H1 (cell line): ENCODE results near the gene RBBP6. TPM values are rescaled to one million over a fixed set of nuclear protein-coding genes. Genes with fewer than 3 reads are reported as not detected.

Experiments
- BRCA1 ChIP-seq: IDR thresholded peaks from 2 replicates; pipeline ENCODE4 v1.6.1; 2012; ENCODE audit warnings: low read depth, low read length, improper control_type of control experiment
- CTCF ChIP-seq, 3 experiments: IDR thresholded peaks; 1 replicate in 2 of 3; 2 replicates in 1 of 3; pipeline versions ENCODE4 v1.5.1 to v1.6.1; 2011; ENCODE audit warnings: low read length in 3 of 3, mild to moderate bottlenecking in 3 of 3, inconsistent platforms in 2 of 3, low read depth in 1 of 3, moderate library complexity in 1 of 3; ENCODE audit not compliant: insufficient read depth in 1 of 3; ENCODE audit errors: control extremely low read depth in 1 of 3
- EZH2 ChIP-seq: fragments of 200-600 bp; sonication (generic); IDR thresholded peaks from 2 replicates; pipeline ENCODE4 v1.7.1; 2012; ENCODE audit warnings: low read depth, mild to moderate bottlenecking, moderate library complexity, low read length, inconsistent platforms; ENCODE audit not compliant: severe bottlenecking
- JUND ChIP-seq: IDR thresholded peaks from 2 replicates; pipeline ENCODE4 v1.6.1; 2011; ENCODE audit warnings: mild to moderate bottlenecking, improper control_type of control experiment, low read length
- RAD21 ChIP-seq, 2 experiments: IDR thresholded peaks in 1 of 2; conservative IDR thresholded peaks in 1 of 2; 2 replicates each; pipeline ENCODE4 v1.6.1; 2011; ENCODE audit warnings: low read depth in 2 of 2, low read length in 2 of 2, improper control_type of control experiment in 1 of 2, inconsistent platforms in 1 of 2, mild to moderate bottlenecking in 1 of 2, moderate library complexity in 1 of 2
- SP1 ChIP-seq: IDR thresholded peaks from 2 replicates; pipeline ENCODE4 v1.6.1; 2011; ENCODE audit warnings: low read depth, low read length
- polyA plus RNA-seq, 7 experiments: library from polyadenylated mRNA; depleted of rRNA in 3 of 7; stranded (reverse) in 5 of 7; unstranded in 2 of 7; fragments of >200 nt in 5 of 7; fragments of 200-250 nt in 2 of 7; gene quantifications; 1 replicate in 5 of 7; 2 replicates in 1 of 7; 4 replicates in 1 of 7; pipeline versions ENCODE4 v1.2.1 to v1.2.3, GENCODE V29; 2011 to 2013; ENCODE audit warnings: missing spikeins in 2 of 7, mixed read lengths in 2 of 7
- total RNA-seq: library from RNA; stranded (reverse); fragmentation: NEBNext Ultra II Directional; extraction: Animal tissue kit (Norgen Biotek cat#: 25700); gene quantifications from 2 replicates; pipeline ENCODE4 v1.2.1, GENCODE V29; 2021
- TF ChIP-seq, protein P1 (sequence below): IDR thresholded peaks from 2 replicates; pipeline ENCODE4 v1.6.1; 2012; ENCODE audit warnings: inconsistent platforms
- TF ChIP-seq, protein P2 (sequence below): fragments of 300-600 bp; sonication (generic); IDR thresholded peaks from 2 replicates; pipeline ENCODE4 v1.7.1; 2012; ENCODE audit warnings: low read length, moderate library complexity, mild to moderate bottlenecking, inconsistent platforms; ENCODE audit not compliant: insufficient replicate concordance

The RBBP6 gene
- total and polyA plus RNA-seq, 2 of the 8 experiments (the other 6 are each of a cell fraction or from before 2014, with no cell fraction given) = 22.5 to 54.5 TPM

DNA sequence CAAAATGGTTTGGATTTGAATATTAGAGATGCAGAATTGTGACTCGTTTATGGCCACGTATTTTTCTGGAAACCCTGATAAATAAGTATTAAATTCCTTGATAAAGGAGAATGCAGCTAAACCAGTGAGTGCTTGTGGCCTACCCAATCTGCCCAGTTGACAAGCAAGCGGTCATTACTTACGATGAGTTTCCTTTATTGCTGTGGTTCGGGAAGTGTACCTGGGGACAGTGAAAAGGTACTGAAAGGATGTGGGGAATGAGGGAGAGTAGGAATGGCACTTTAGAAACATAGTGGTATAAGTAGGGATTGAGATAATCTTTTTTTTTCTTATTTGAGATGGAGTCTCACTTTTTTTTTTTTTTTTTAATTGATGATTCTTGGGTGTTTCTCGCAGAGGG lies 33.8 kb downstream of the RBBP6 start (continued):
- TF ChIP-seq CTCF (IDR thresholded peaks at IDR 0.05; ENCODE audit: control extremely low read depth in 1 of 3, insufficient read depth in 1 of 3, low read depth in 1 of 3, low read length in 3 of 3) = no peak
- TF ChIP-seq, protein P1, sequence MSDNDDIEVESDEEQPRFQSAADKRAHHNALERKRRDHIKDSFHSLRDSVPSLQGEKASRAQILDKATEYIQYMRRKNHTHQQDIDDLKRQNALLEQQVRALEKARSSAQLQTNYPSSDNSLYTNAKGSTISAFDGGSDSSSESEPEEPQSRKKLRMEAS = no peak
- no peak for TF ChIP-seq JUND
- no peak for TF ChIP-seq SP1
- TF ChIP-seq RAD21 (IDR thresholded peaks at IDR 0.05 in 1 of 2, conservative IDR thresholded peaks at IDR 0.05 in 1 of 2; ENCODE audit: low read depth in 2 of 2, low read length in 2 of 2) = no peak
- TF ChIP-seq EZH2 = no peak
- TF ChIP-seq, protein P2, sequence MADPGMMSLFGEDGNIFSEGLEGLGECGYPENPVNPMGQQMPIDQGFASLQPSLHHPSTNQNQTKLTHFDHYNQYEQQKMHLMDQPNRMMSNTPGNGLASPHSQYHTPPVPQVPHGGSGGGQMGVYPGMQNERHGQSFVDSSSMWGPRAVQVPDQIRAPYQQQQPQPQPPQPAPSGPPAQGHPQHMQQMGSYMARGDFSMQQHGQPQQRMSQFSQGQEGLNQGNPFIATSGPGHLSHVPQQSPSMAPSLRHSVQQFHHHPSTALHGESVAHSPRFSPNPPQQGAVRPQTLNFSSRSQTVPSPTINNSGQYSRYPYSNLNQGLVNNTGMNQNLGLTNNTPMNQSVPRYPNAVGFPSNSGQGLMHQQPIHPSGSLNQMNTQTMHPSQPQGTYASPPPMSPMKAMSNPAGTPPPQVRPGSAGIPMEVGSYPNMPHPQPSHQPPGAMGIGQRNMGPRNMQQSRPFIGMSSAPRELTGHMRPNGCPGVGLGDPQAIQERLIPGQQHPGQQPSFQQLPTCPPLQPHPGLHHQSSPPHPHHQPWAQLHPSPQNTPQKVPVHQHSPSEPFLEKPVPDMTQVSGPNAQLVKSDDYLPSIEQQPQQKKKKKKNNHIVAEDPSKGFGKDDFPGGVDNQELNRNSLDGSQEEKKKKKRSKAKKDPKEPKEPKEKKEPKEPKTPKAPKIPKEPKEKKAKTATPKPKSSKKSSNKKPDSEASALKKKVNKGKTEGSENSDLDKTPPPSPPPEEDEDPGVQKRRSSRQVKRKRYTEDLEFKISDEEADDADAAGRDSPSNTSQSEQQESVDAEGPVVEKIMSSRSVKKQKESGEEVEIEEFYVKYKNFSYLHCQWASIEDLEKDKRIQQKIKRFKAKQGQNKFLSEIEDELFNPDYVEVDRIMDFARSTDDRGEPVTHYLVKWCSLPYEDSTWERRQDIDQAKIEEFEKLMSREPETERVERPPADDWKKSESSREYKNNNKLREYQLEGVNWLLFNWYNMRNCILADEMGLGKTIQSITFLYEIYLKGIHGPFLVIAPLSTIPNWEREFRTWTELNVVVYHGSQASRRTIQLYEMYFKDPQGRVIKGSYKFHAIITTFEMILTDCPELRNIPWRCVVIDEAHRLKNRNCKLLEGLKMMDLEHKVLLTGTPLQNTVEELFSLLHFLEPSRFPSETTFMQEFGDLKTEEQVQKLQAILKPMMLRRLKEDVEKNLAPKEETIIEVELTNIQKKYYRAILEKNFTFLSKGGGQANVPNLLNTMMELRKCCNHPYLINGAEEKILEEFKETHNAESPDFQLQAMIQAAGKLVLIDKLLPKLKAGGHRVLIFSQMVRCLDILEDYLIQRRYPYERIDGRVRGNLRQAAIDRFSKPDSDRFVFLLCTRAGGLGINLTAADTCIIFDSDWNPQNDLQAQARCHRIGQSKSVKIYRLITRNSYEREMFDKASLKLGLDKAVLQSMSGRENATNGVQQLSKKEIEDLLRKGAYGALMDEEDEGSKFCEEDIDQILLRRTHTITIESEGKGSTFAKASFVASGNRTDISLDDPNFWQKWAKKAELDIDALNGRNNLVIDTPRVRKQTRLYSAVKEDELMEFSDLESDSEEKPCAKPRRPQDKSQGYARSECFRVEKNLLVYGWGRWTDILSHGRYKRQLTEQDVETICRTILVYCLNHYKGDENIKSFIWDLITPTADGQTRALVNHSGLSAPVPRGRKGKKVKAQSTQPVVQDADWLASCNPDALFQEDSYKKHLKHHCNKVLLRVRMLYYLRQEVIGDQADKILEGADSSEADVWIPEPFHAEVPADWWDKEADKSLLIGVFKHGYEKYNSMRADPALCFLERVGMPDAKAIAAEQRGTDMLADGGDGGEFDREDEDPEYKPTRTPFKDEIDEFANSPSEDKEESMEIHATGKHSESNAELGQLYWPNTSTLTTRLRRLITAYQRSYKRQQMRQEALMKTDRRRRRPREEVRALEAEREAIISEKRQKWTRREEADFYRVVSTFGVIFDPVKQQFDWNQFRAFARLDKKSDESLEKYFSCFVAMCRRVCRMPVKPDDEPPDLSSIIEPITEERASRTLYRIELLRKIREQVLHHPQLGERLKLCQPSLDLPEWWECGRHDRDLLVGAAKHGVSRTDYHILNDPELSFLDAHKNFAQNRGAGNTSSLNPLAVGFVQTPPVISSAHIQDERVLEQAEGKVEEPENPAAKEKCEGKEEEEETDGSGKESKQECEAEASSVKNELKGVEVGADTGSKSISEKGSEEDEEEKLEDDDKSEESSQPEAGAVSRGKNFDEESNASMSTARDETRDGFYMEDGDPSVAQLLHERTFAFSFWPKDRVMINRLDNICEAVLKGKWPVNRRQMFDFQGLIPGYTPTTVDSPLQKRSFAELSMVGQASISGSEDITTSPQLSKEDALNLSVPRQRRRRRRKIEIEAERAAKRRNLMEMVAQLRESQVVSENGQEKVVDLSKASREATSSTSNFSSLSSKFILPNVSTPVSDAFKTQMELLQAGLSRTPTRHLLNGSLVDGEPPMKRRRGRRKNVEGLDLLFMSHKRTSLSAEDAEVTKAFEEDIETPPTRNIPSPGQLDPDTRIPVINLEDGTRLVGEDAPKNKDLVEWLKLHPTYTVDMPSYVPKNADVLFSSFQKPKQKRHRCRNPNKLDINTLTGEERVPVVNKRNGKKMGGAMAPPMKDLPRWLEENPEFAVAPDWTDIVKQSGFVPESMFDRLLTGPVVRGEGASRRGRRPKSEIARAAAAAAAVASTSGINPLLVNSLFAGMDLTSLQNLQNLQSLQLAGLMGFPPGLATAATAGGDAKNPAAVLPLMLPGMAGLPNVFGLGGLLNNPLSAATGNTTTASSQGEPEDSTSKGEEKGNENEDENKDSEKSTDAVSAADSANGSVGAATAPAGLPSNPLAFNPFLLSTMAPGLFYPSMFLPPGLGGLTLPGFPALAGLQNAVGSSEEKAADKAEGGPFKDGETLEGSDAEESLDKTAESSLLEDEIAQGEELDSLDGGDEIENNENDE = no peak
- TF ChIP-seq BRCA1 = no peak
